ENCODE data around the gene CABS1.

DNA sequence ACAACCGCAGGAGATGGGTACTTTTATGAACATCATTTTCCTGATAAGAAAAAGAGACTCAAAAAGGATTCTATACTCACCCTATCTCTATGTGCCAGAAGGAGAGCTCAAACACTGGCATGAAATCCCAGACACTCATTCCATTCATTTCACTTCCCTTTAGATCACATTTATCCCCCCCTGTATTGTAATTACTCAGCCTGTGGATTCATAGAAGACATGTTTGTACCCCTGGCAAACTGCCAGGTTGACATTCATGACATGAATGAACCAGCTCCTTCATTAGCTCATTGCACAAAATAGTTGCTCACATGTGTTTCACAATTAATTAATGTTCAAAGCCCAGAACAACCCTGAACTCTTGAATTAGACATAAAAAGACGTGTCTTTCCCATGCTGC lies 30.7 kb downstream of the CABS1 start:
- TF ChIP-seq, protein P1, sequence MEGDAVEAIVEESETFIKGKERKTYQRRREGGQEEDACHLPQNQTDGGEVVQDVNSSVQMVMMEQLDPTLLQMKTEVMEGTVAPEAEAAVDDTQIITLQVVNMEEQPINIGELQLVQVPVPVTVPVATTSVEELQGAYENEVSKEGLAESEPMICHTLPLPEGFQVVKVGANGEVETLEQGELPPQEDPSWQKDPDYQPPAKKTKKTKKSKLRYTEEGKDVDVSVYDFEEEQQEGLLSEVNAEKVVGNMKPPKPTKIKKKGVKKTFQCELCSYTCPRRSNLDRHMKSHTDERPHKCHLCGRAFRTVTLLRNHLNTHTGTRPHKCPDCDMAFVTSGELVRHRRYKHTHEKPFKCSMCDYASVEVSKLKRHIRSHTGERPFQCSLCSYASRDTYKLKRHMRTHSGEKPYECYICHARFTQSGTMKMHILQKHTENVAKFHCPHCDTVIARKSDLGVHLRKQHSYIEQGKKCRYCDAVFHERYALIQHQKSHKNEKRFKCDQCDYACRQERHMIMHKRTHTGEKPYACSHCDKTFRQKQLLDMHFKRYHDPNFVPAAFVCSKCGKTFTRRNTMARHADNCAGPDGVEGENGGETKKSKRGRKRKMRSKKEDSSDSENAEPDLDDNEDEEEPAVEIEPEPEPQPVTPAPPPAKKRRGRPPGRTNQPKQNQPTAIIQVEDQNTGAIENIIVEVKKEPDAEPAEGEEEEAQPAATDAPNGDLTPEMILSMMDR (IDR thresholded peaks at IDR 0.05; ENCODE audit: low read depth, low read length), result no peak
- TF ChIP-seq, protein P2, sequence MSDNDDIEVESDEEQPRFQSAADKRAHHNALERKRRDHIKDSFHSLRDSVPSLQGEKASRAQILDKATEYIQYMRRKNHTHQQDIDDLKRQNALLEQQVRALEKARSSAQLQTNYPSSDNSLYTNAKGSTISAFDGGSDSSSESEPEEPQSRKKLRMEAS (IDR thresholded peaks at IDR 0.05; ENCODE audit: low read depth, low read length), result no peak
- TF ChIP-seq POLR2A (IDR thresholded peaks at IDR 0.05; ENCODE audit: extremely low read depth, insufficient read length), result no peak
